ENCODE data around the gene SIX1.

Gene SIX1

GRCh38 chr14:60655119-60655897 is 6.0 kb upstream of the SIX1 start:
- peak; percentile 13 for DNase-seq

DNA sequence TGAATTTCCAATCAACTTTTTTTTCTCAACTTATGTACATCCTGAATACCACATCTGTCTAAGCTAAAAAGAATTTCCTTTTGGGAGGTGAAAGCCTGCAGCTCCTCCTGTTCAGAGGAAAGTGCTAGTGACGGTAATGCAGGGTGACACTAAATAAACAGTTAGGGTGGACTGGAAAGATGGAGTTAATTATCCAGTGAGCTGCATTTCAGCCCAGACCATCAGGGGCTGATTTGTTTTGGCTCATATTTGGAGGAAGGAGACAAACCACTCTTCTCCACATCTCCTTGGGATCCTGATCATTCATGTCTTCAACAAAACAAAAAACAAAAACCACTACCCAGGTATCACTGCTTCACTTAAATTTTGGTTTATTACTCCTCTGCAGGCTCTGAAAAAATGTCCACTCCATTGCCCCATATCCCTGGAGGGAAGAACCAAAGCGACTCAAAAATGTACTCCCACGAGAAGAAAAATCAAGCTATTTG is 5.1 kb upstream of the SIX1 start:
- no peak for DNase-seq

- DNase-seq = no peak
Observed at GRCh38 chr14:60653701-60654161, 4.5 kb upstream of the SIX1 start.

GRCh38 chr14:60652674-60653651 is 3.7 kb upstream of the SIX1 start:
- DNase-seq = no peak

GRCh38 chr14:60651796-60652673 is 2.8 kb upstream of the SIX1 start:
- peak; percentile 34 for DNase-seq

DNA sequence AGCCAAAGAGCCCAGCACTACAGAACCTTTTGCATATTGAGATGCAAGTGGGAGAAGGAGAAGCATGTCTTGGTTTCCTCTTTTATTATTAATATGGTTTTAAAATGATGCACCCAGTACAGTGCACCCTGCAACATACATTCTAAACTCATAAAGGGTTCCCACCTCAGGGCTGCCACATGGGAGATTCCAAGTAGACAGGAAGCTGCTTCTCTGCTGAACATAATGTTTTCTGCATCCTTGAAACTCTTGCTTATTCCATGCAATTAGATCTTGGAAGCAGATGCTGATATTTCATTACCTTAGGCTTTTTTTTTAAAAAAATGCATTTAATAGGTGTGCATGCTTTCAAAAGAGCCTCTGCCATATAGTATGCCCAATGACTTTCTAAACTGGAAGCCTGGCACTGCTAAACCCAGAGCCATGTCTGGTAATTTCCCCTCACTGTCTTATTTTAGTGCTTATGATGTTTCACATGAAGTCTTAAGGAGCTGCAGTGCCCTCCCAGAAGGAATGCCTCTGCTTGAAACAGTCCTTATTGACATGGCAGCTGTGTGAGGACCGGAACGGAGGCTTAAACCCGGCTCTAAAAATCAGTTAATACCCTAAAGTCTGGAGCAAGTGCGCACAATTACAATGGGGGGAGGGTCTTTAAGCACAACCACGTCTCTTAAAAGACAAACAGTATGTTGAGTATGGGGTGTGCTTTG is 2.0 kb upstream of the SIX1 start:
- no peak for DNase-seq

- no peak for DNase-seq
Observed at GRCh38 chr14:60650373-60650961, 1.2 kb upstream of the SIX1 start.

DNA sequence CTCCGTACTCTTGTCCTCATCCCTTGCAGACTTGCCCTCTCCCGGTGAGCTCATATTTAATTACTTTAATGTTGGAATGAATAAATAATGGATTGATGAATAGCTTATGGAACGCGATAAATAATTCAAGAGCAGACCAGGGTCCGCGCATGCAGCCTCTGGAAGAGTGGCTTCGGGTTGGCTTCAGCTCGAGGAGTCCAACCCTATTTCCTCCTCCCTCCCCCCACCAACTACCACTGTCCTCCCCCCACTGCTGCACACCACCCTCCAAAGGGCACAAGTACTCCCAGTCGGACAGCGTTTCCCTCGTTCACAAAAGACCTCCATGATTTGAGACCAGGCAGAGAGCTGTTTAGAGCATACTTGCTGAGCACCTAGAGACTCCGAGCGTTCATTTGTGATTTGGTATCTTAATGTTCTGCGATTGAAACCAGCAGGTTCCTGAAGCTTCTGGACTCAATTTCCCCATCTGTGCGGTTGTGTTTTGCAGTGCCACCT is 647 bp upstream of the SIX1 start:
- DNase-seq = no peak

GRCh38 chr14:60648249-60648933 is 886 bp downstream of the SIX1 start:
- DNase-seq = peak; percentile 7

DNA sequence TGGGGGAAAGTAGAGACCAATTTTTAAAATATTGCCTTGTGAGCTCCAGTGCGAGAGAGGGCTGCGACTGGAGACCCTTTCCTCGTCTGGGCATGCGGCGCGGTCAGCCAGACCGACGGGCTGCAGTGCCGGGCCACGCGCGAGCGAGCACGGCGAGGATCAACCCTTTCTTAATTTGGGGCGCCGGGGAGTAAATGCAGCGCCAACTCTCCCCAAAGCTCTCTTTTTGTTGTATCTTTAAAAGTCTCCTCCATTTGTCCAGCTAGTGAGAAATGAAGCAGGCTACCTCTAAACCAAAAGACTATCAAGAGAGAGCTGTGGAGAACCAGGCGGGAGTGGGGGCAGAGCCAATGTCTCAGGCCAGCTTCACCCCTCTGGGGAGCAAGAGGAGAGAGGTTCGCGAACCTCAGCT is 1.4 kb downstream of the SIX1 start:
- no peak for DNase-seq

GRCh38 chr14:60647081-60647836 is 2.0 kb downstream of the SIX1 start:
- peak; percentile 32 for DNase-seq

DNA sequence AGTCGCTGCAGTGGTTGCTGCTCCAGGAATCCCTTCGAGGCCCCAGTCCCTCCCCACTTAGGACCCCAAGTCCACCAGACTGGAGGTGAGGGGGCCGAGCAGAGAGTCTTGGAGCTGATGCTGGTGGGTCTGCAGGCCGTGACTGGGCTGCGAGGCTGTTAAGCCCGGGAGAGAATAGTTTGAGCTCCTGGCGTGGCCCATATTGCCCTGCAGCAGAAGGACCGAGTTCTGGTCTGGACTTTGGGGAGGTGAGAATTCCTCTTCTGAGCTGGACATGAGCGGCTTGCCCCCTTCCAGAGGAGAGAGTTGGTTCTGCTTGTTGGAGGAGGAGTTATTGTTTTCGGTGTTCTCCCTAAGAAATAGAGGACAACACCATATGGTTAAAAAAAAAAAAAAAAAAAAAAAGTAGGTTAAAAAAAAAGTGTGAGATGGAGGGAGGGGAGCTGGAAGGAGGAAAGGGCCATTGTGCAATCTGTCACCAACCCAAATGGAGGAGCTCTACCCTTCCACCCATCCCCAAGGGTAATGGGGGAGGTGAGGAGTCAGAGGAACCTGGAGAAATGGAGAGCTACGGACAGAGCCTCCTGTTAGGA is 3.0 kb downstream of the SIX1 start:
- no peak for DNase-seq

- no peak for DNase-seq
Observed at GRCh38 chr14:60645126-60645741, 4.0 kb downstream of the SIX1 start.

GRCh38 chr14:60644666-60645065 is 4.6 kb downstream of the SIX1 start:
- no peak for DNase-seq

DNA sequence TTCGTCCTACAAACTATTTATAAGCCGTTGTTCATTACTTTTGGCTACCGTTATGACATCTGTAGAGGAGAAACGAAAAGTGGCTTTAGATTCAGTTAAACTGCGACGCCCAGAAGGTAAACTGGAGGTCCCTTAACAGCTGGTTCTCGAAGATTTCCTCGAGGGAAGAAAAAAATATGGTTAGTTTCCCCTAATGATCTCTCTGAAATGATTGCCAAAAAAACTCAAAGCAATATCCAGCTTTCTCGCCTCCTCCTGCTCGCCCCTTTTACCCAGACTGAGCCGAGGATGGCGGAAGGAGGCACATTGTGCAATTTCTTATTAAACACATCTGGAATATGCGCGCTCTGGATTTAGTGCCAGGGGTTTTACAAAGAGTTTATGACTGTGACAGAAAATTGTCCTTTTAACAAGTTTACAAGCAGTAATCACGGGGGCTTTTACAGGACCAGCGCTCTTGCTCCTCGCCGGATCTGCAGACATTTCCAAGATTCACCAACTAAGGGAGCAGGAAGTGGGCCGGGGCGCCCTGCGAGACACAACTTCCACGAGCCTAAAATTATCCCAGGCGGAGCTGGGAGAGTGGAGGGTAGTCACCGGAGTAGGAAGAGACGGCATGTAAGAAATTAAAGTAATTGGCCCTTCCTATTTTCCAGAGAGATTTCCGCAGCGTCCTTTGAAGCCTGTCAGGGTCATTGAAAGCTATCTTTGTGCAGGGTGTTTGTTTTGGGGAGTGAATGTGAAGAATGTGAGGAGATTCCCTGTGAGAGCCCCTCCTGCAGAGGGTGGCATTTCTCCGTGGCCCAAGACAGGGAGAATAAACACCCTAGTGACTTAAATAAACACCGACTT is 5.6 kb downstream of the SIX1 start:
- DNase-seq = no peak

DNA sequence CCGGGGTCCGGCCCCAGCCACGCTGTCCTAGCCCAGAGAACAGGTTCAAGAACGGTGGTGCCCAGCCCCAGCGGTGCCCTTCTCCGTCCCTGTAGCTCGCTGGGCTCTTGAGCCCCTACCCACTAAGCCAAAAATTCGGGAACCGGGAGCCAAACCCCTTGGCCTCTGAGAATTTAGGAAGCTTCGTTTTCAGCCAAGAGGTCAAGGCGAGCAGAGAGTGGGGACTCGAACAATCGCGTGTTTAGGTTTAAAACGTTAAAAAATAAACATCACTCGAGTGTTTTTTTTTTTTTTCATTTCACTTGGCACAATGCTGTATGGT is 6.2 kb downstream of the SIX1 start:
- no peak for DNase-seq

GRCh38 chr14:60642270-60643140 is 6.8 kb downstream of the SIX1 start:
- peak; percentile 23 for DNase-seq

Measured in activated CD4-positive, alpha-beta T cell treated with anti-CD3 and anti-CD28 coated beads for 48 hours (primary cell).